H9 (cell line): ENCODE results near the gene NFKB1. TPM values are rescaled to one million over a fixed set of nuclear protein-coding genes. Genes with fewer than 3 reads are reported as not detected.
"Not testable (repeated sequence)": the region's sequence is repeated elsewhere in the genome, so short reads cannot be mapped to it uniquely, and the experiment has no call there.

Experiments used
- DNase-seq: peaks from one replicate; pipeline ENCODE4 v3.0.0-alpha.2; 2017
- H2AFZ ChIP-seq: one replicate; pipeline ENCODE4 v1.6.1; 2013; ENCODE audit warnings: mild to moderate bottlenecking, low read length, control low read depth, moderate library complexity
- H2AK5ac ChIP-seq: 2 replicates; pipeline ENCODE4 v1.6.1; 2013; ENCODE audit warnings: low read length, control low read depth, mixed read lengths; ENCODE audit not compliant: insufficient read length
- H2BK120ac ChIP-seq: one replicate; pipeline ENCODE4 v1.6.1; 2013; ENCODE audit warnings: low read depth, mild to moderate bottlenecking, low read length, control low read depth, inconsistent platforms; ENCODE audit not compliant: poor library complexity, severe bottlenecking
- H2BK12ac ChIP-seq: 2 replicates; pipeline ENCODE4 v1.6.1; 2013; ENCODE audit warnings: low read length, control low read depth, mixed read lengths, low read depth; ENCODE audit not compliant: insufficient read length
- H2BK15ac ChIP-seq: 2 replicates; pipeline ENCODE4 v1.6.1; 2013; ENCODE audit warnings: low read depth, low read length, control low read depth
- H2BK20ac ChIP-seq: one replicate; pipeline ENCODE4 v1.6.1; 2013; ENCODE audit warnings: low read depth, mild to moderate bottlenecking, low read length, control low read depth, inconsistent platforms; ENCODE audit not compliant: poor library complexity, severe bottlenecking
- H2BK5ac ChIP-seq: 2 replicates; pipeline ENCODE4 v1.6.1; 2013; ENCODE audit warnings: low read length, control low read depth, mixed read lengths; ENCODE audit not compliant: insufficient read length
- H3K14ac ChIP-seq: 2 replicates; pipeline ENCODE4 v1.6.1; 2013; ENCODE audit warnings: low read length, control low read depth; ENCODE audit not compliant: insufficient read depth
- H3K18ac ChIP-seq: 2 replicates; pipeline ENCODE4 v1.6.1; 2013; ENCODE audit warnings: low read depth, mild to moderate bottlenecking, mixed read lengths, low read length, control low read depth; ENCODE audit not compliant: insufficient read length
- H3K23ac ChIP-seq: 2 replicates; pipeline ENCODE4 v1.6.1; 2013; ENCODE audit warnings: low read length, control low read depth, mixed read lengths, low read depth; ENCODE audit not compliant: insufficient read length
- H3K23me2 ChIP-seq: 2 replicates; pipeline ENCODE4 v1.6.1; 2013; ENCODE audit warnings: low read depth, mild to moderate bottlenecking, mixed read lengths, low read length, control low read depth; ENCODE audit not compliant: insufficient read length, poor library complexity, severe bottlenecking
- H3K27ac ChIP-seq: 2 replicates; pipeline ENCODE4 v1.5.1; 2013; ENCODE audit warnings: low read length, control low read depth, mixed read lengths, low read depth; ENCODE audit not compliant: insufficient read length
- H3K27me3 ChIP-seq: 2 replicates; pipeline ENCODE4 v1.6.1; 2013; ENCODE audit warnings: low read length, control low read depth, inconsistent platforms; ENCODE audit not compliant: insufficient read depth
- H3K4ac ChIP-seq: 2 replicates; pipeline ENCODE4 v1.6.1; 2013; ENCODE audit warnings: low read depth, mild to moderate bottlenecking, control low read depth, inconsistent platforms, low read length, moderate library complexity
- H3K4me1 ChIP-seq: 2 replicates; pipeline ENCODE4 v1.6.1; 2013; ENCODE audit warnings: low read length, control low read depth, inconsistent platforms; ENCODE audit not compliant: insufficient read depth
- H3K4me2 ChIP-seq: 2 replicates; pipeline ENCODE4 v1.6.1; 2013; ENCODE audit warnings: low read length, control low read depth, mixed read lengths; ENCODE audit not compliant: insufficient read length, insufficient read depth
- H3K56ac ChIP-seq: 2 replicates; pipeline ENCODE4 v1.6.1; 2013; ENCODE audit warnings: low read depth, mild to moderate bottlenecking, mixed read lengths, low read length, control low read depth; ENCODE audit not compliant: insufficient read length
- H3K79me1 ChIP-seq: 2 replicates; pipeline ENCODE4 v1.6.1; 2013; ENCODE audit warnings: low read depth, mild to moderate bottlenecking, moderate library complexity, low read length, control low read depth, inconsistent platforms; ENCODE audit not compliant: insufficient read depth, poor library complexity, severe bottlenecking
- H3K79me2 ChIP-seq: 2 replicates; pipeline ENCODE4 v1.6.1; 2013; ENCODE audit warnings: low read length, control low read depth, inconsistent platforms; ENCODE audit not compliant: insufficient read depth
- H3K9ac ChIP-seq: 2 replicates; pipeline ENCODE4 v1.6.1; 2013; ENCODE audit warnings: low read length, control low read depth, mixed read lengths; ENCODE audit not compliant: insufficient read length; ENCODE audit errors: extremely low read depth
- H3K9me3 ChIP-seq: one replicate; pipeline ENCODE4 v1.6.1; 2013; ENCODE audit warnings: low read depth, low read length, inconsistent platforms; ENCODE audit not compliant: control insufficient read depth
- H3T11ph ChIP-seq: one replicate; pipeline ENCODE4 v1.6.1; 2013; ENCODE audit warnings: mild to moderate bottlenecking, low read length, control low read depth, inconsistent platforms
- H4K20me1 ChIP-seq: one replicate; pipeline ENCODE4 v1.6.1; 2013; ENCODE audit not compliant: control insufficient read depth, insufficient read length, insufficient read depth
- H4K5ac ChIP-seq: 2 replicates; pipeline ENCODE4 v1.6.1; 2013; ENCODE audit warnings: low read depth, mild to moderate bottlenecking, mixed read lengths, low read length, control low read depth; ENCODE audit not compliant: insufficient read length
- H4K8ac ChIP-seq: replicated peaks from 2 replicates; pipeline ENCODE4 v1.6.1; 2013; ENCODE audit warnings: low read length, control low read depth, mixed read lengths, low read depth; ENCODE audit not compliant: insufficient read length
- H4K91ac ChIP-seq: 2 replicates; pipeline ENCODE4 v1.6.1; 2013; ENCODE audit warnings: low read depth, mild to moderate bottlenecking, moderate library complexity, mixed read lengths, low read length, control low read depth; ENCODE audit not compliant: insufficient read length
- H3K27ac Mint-ChIP-seq, 3 experiments: 2 replicates in 2 of 3; 3 replicates in 1 of 3; pipeline ENCODE4 v1.8.0; 2020 to 2021; ENCODE audit warnings: mixed read lengths in 3 of 3, mild to moderate bottlenecking in 1 of 3, moderate library complexity in 1 of 3
- H3K27me3 Mint-ChIP-seq: 2 replicates; pipeline ENCODE4 v1.8.0; 2021; ENCODE audit warnings: low read depth, mild to moderate bottlenecking, moderate library complexity, mixed read lengths
- H3K36me3 Mint-ChIP-seq, 3 experiments: 2 replicates in 2 of 3; 3 replicates in 1 of 3; pipeline ENCODE4 v1.8.0; 2020 to 2021; ENCODE audit warnings: low read depth in 3 of 3, mixed read lengths in 3 of 3; ENCODE audit not compliant: insufficient read depth in 1 of 3
- H3K4me1 Mint-ChIP-seq, 2 experiments: 2 replicates each; pipeline ENCODE4 v1.8.0; 2020; ENCODE audit warnings: mixed read lengths in 2 of 2
- H3K4me3 Mint-ChIP-seq, 2 experiments: 2 replicates in 1 of 2; 3 replicates in 1 of 2; pipeline ENCODE4 v1.8.0; 2020 to 2021; ENCODE audit warnings: mild to moderate bottlenecking in 2 of 2, mixed read lengths in 2 of 2, moderate library complexity in 1 of 2
- H3K9me3 Mint-ChIP-seq, 2 experiments: 2 replicates in 1 of 2; 3 replicates in 1 of 2; pipeline ENCODE4 v1.8.0; 2020; ENCODE audit warnings: mild to moderate bottlenecking in 2 of 2, mixed read lengths in 2 of 2, moderate library complexity in 1 of 2
- WGBS: extraction: QIAGEN DNeasy Blood & Tissue Kit; methylation state at CpG from one replicate; pipeline ENCODE4 v1.1.7; 2013; ENCODE audit warnings: missing lambda C conversion rate, low lambda C conversion rate, mixed read lengths; ENCODE audit not compliant: insufficient read length; ENCODE audit errors: extremely low coverage; 5-methylcytosine and 5-hydroxymethylcytosine counted together
- total RNA-seq: library from RNA; stranded (reverse); gene quantifications from 2 replicates; pipeline ENCODE4 v1.2.1, GENCODE V29; 2021
- TF ChIP-seq, protein P1 (sequence below): fragments of 200-600 bp; sonication (generic); conservative IDR thresholded peaks from 3 replicates; pipeline ENCODE4 v1.8.0; 2021; ENCODE audit warnings: antibody characterized with exemption, mild to moderate bottlenecking

NFKB1 gene
- total RNA-seq, 1 experiment from 2014 or later = 5.7 TPM

DNA sequence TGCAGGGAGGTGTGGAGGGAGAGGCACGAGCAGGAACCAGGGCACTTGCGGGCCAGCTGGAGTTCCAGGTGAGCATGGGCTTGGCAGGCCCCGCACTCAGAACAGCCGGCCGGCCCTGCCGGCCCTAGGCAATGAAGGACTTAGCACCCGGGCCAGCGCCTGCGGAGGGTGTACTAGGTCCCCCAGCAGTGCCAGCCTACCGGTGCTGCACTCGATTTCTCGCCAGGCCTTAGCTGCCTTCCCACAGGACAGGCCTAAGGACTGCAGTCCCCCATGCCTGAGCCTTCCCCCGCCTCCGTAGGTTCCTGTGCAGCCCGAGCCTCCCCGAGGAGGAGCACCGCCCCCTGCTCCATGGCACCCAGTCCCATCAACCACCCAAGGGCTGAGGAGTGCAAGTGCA, 18.0 kb upstream of the NFKB1 start:
- no CpG with 5 or more reads among the region's 17 CpGs for WGBS
- H3K27me3 Mint-ChIP-seq = no peaks in the 10 kb centered on the region; the same call in 1 of the 2 replicates
- H2BK12ac ChIP-seq = no peak overlapping the region

GRCh38 chr4:102483990-102484692, 17.0 kb upstream of the NFKB1 start:
- no CpG with 5 or more reads among the region's 19 CpGs for WGBS
- H3K23me2 ChIP-seq, H4K91ac ChIP-seq, H2BK12ac ChIP-seq, H3K79me2 ChIP-seq, H3K23ac ChIP-seq, H3K4ac ChIP-seq, H3K79me1 ChIP-seq, H3K4me2 ChIP-seq, H2AFZ ChIP-seq, H3K27ac ChIP-seq, H3K9me3 ChIP-seq, H4K8ac ChIP-seq, H2BK20ac ChIP-seq, H2BK120ac ChIP-seq, H2BK5ac ChIP-seq, H3K4me1 ChIP-seq, H3K14ac ChIP-seq, H3K56ac ChIP-seq, DNase-seq, H3K36me3 Mint-ChIP-seq, H3K4me1 Mint-ChIP-seq, H3K9ac ChIP-seq, H3T11ph ChIP-seq, H2BK15ac ChIP-seq, H3K27me3 Mint-ChIP-seq, H2AK5ac ChIP-seq, H3K18ac ChIP-seq, H3K4me3 Mint-ChIP-seq, H4K20me1 ChIP-seq, H4K5ac ChIP-seq, H3K27me3 ChIP-seq: not testable (repeated sequence)
- H3K27ac Mint-ChIP-seq = peak overlapping the region in 1 of 3 experiments; percentile 83; a peak in 1 of 7 replicates
- H3K9me3 Mint-ChIP-seq = peaks cover 9 to 31% of the 10 kb centered on the region in 2 experiments; a peak in 4 of 5 replicates

More for the DNA sequence above, 18.0 kb upstream of the NFKB1 start:
- Histone ChIP-seq H2BK120ac (no peak overlapping the region), H3K18ac (no peak overlapping the region), H3K4ac (no peak overlapping the region), H2AFZ (no peak overlapping the region), H3K27ac (no peak overlapping the region), H3K9me3 (no peaks in the 10 kb centered on the region), H3K23ac (no peak overlapping the region), H3K56ac (no peak overlapping the region), H3K79me2 (no peaks in the 10 kb centered on the region), H4K8ac (no peak overlapping the region), H3K79me1 (no peaks in the 10 kb centered on the region), H3K23me2 (no peaks in the 10 kb centered on the region), H3K4me1 (no peaks in the 10 kb centered on the region), H2AK5ac (no peak overlapping the region), H3K27me3 (no peaks in the 10 kb centered on the region), H2BK5ac (no peak overlapping the region), H2BK20ac (no peak overlapping the region), H3T11ph (no peak overlapping the region), H4K5ac (no peak overlapping the region), H4K20me1 (no peaks in the 10 kb centered on the region), H3K14ac (no peak overlapping the region), H3K4me2 (no peak overlapping the region), H3K9ac (no peak overlapping the region), H2BK15ac (no peak overlapping the region), H4K91ac (no peak overlapping the region)
- Mint-ChIP-seq H3K27ac (no peak overlapping the region), H3K36me3 (peaks cover 0 to 11% (median 3%) of the 10 kb centered on the region in 3 experiments; a peak in 5 of 7 replicates), H3K9me3 (peaks cover 9 to 34% of the 10 kb centered on the region in 2 experiments; a peak in 4 of 5 replicates), H3K4me1 (peaks cover under 1% of the 10 kb centered on the region in 2 experiments; a peak in 1 of 4 replicates), H3K4me3 (no peak overlapping the region)
- no peak for DNase-seq
- TF ChIP-seq, protein P1, sequence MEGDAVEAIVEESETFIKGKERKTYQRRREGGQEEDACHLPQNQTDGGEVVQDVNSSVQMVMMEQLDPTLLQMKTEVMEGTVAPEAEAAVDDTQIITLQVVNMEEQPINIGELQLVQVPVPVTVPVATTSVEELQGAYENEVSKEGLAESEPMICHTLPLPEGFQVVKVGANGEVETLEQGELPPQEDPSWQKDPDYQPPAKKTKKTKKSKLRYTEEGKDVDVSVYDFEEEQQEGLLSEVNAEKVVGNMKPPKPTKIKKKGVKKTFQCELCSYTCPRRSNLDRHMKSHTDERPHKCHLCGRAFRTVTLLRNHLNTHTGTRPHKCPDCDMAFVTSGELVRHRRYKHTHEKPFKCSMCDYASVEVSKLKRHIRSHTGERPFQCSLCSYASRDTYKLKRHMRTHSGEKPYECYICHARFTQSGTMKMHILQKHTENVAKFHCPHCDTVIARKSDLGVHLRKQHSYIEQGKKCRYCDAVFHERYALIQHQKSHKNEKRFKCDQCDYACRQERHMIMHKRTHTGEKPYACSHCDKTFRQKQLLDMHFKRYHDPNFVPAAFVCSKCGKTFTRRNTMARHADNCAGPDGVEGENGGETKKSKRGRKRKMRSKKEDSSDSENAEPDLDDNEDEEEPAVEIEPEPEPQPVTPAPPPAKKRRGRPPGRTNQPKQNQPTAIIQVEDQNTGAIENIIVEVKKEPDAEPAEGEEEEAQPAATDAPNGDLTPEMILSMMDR = no peak
